ENCODE measurements around the gene STT3B.
"Not testable (repeated sequence)": the region's sequence is repeated elsewhere in the genome, so short reads cannot be mapped to it uniquely, and the experiment has no call there.

Gene STT3B

GRCh38 chr3:31532587-31533168 is at the start of gene STT3B:
Gene STT3B (plus strand): TSS chr3:31532925. CDS start chr3:31532999, 74 bp downstream.
- peak; percentile 83 for DNase-seq (ENCODE audit: low spot score)

GRCh38 chr3:31483776-31484175 is 48.9 kb upstream of the STT3B start:
- no peak for DNase-seq (ENCODE audit: low spot score)

- DNase-seq (ENCODE audit: low spot score): no peak
Measured at GRCh38 chr3:31485196-31485595, 47.5 kb upstream of the STT3B start.

- DNase-seq (ENCODE audit: low spot score): no peak
Measured at GRCh38 chr3:31486865-31487533, 45.7 kb upstream of the STT3B start.

- DNase-seq (ENCODE audit: low spot score): no peak
Measured at GRCh38 chr3:31488475-31489017, 44.2 kb upstream of the STT3B start.

- DNase-seq (ENCODE audit: low spot score): no peak
Measured at GRCh38 chr3:31490502-31490901, 42.2 kb upstream of the STT3B start.

- no peak for DNase-seq (ENCODE audit: low spot score)
Measured at GRCh38 chr3:31491660-31492059, 41.1 kb upstream of the STT3B start.

GRCh38 chr3:31493149-31493548 is 39.6 kb upstream of the STT3B start:
- no peak for DNase-seq (ENCODE audit: low spot score)

GRCh38 chr3:31495971-31496665 is 36.6 kb upstream of the STT3B start:
- no peak for DNase-seq (ENCODE audit: low spot score)

- DNase-seq (ENCODE audit: low spot score): no peak
Measured at GRCh38 chr3:31498791-31499190, 33.9 kb upstream of the STT3B start.

- DNase-seq (ENCODE audit: low spot score): no peak
Measured at GRCh38 chr3:31499281-31499680, 33.4 kb upstream of the STT3B start.

GRCh38 chr3:31502803-31503221 is 29.9 kb upstream of the STT3B start:
- no peak for DNase-seq (ENCODE audit: low spot score)

GRCh38 chr3:31503456-31503855 is 29.3 kb upstream of the STT3B start:
- no peak for DNase-seq (ENCODE audit: low spot score)

- DNase-seq (ENCODE audit: low spot score): no peak
Measured at GRCh38 chr3:31504230-31504629, 28.5 kb upstream of the STT3B start.

GRCh38 chr3:31505371-31506048 is 27.2 kb upstream of the STT3B start:
- peak; percentile 3 for DNase-seq (ENCODE audit: low spot score)

GRCh38 chr3:31506515-31506914 is 26.2 kb upstream of the STT3B start:
- DNase-seq (ENCODE audit: low spot score): not testable (repeated sequence)

GRCh38 chr3:31508452-31509146 is 24.1 kb upstream of the STT3B start:
- DNase-seq (ENCODE audit: low spot score): no peak

GRCh38 chr3:31509147-31509728 is 23.5 kb upstream of the STT3B start:
- no peak for DNase-seq (ENCODE audit: low spot score)

- no peak for DNase-seq (ENCODE audit: low spot score)
Measured at GRCh38 chr3:31514570-31514969, 18.2 kb upstream of the STT3B start.

GRCh38 chr3:31515486-31516284 is 17.0 kb upstream of the STT3B start:
- DNase-seq (ENCODE audit: low spot score): no peak

- no peak for DNase-seq (ENCODE audit: low spot score)
Measured at GRCh38 chr3:31516757-31517156, 16.0 kb upstream of the STT3B start.
